RWPE2 (cell line): ENCODE results near the gene TLR1.

ENCODE experiments used
- ATAC-seq: fragments of 200-7000 bp; cut with Tn5 transposase; 3 replicates; pipeline ENCODE4 v1.9.1; 2021; ENCODE audit warnings: low read depth
- DNase-seq: peaks from one replicate; pipeline ENCODE4 v3.0.0-alpha.2; 2020; ENCODE audit warnings: low spot score
- H3K27ac ChIP-seq: fragments of 450-650 bp; 2 replicates; pipeline ENCODE4 v1.5.1; 2017; ENCODE audit warnings: mild to moderate bottlenecking; ENCODE audit not compliant: poor library complexity, severe bottlenecking
- H3K27me3 ChIP-seq: fragments of 250-450 bp; sonication (Bioruptor Pico); 2 replicates; pipeline ENCODE4 v1.5.1; 2021; ENCODE audit warnings: mild to moderate bottlenecking, moderate library complexity; ENCODE audit not compliant: insufficient read depth, poor library complexity, severe bottlenecking
- H3K36me3 ChIP-seq: fragments of 250-450 bp; sonication (Bioruptor Pico); 2 replicates; pipeline ENCODE4 v1.5.1; 2020; ENCODE audit warnings: low read depth, mild to moderate bottlenecking, moderate library complexity
- H3K4me1 ChIP-seq: fragments of 250-450 bp; sonication (Bioruptor Pico); 2 replicates; pipeline ENCODE4 v1.5.1; 2021; ENCODE audit warnings: mild to moderate bottlenecking, moderate library complexity; ENCODE audit not compliant: insufficient read depth, poor library complexity, severe bottlenecking
- H3K4me3 ChIP-seq: fragments of 250-450 bp; sonication (Bioruptor Pico); 2 replicates; pipeline ENCODE4 v1.5.1; 2021; ENCODE audit warnings: mild to moderate bottlenecking, moderate library complexity; ENCODE audit not compliant: severe bottlenecking
- H3K9me3 ChIP-seq: fragments of 250-450 bp; sonication (Bioruptor Pico); 2 replicates; pipeline ENCODE4 v1.5.1; 2021; ENCODE audit warnings: mild to moderate bottlenecking, moderate library complexity; ENCODE audit not compliant: severe bottlenecking
- CTCF ChIP-seq: fragments of 450-650 bp; IDR thresholded peaks from one replicate; pipeline ENCODE4 v1.5.1; 2017; ENCODE audit warnings: mild to moderate bottlenecking, moderate library complexity; ENCODE audit not compliant: poor library complexity, severe bottlenecking

Gene TLR1

DNA sequence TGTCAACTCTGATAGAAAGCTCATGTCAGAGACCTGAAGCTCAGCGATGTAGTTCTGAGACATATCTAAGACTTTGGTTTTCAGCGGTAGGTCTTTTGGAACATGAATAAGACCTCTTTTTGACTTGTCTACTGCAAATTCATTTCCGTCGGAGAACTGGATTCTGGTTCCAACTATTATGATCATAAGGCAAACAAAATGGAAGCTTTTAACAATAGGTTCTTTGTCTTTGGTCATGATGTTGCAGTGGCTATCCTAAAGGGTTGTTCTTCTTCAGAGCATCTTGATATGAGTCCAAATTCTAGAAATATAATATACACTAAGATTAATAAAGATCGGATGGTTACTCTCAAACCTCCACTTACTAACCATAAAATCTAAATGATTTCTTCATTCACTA, 24.6 kb upstream of the TLR1 start:
- Histone ChIP-seq H3K27ac (no peak overlapping the region), H3K27me3 (no peaks in the 10 kb centered on the region), H3K4me1 (no peaks in the 10 kb centered on the region), H3K4me3 (no peak overlapping the region), H3K36me3 (no peaks in the 10 kb centered on the region), H3K9me3 (peaks cover under 1% of the 10 kb centered on the region)
- TF ChIP-seq CTCF: no peak
- DNase-seq (no peak), ATAC-seq (no peak)

DNA sequence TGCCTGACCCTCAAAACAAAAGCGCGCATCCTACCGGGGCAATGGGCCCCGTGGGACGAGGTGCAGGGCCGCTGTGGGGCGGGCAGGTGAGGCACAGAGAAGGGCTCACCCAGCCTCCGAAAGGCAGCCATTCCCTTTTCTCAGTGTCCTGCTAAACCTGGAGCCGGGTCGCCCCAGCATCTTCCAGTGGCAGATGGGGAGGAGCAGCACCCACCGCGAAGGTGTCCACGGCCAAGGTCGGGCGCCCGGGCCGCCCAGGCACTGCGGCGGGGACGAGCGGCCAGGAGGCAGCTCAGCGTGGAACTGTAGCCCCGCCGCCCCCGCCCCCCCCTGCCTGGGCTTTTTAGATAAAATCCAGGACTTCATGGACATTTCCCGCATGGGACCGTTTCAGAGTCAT, 19.2 kb upstream of the TLR1 start:
- no peak for TF ChIP-seq CTCF
- H3K36me3 ChIP-seq: no peaks in the 10 kb centered on the region
- ATAC-seq (no peak), DNase-seq (no peak)
- H3K27ac ChIP-seq: no peak overlapping the region
- H3K9me3 ChIP-seq: no peaks in the 10 kb centered on the region
- H3K4me1 ChIP-seq: no peaks in the 10 kb centered on the region
- no peaks in the 10 kb centered on the region for H3K27me3 ChIP-seq
- H3K4me3 ChIP-seq: no peak overlapping the region

GRCh38 chr4:38822748-38823303, 18.2 kb upstream of the TLR1 start:
- Histone ChIP-seq H3K27ac (no peak overlapping the region), H3K27me3 (no peaks in the 10 kb centered on the region), H3K36me3 (no peaks in the 10 kb centered on the region), H3K9me3 (no peaks in the 10 kb centered on the region), H3K4me3 (no peak overlapping the region), H3K4me1 (no peaks in the 10 kb centered on the region)
- no peak for TF ChIP-seq CTCF
- no peak for ATAC-seq
- DNase-seq: no peak

GRCh38 chr4:38821739-38822138, 17.1 kb upstream of the TLR1 start:
- Histone ChIP-seq H3K27me3 (no peaks in the 10 kb centered on the region), H3K36me3 (no peaks in the 10 kb centered on the region), H3K4me1 (no peaks in the 10 kb centered on the region), H3K4me3 (no peak overlapping the region), H3K9me3 (no peaks in the 10 kb centered on the region), H3K27ac (no peak overlapping the region)
- ATAC-seq: no peak
- TF ChIP-seq CTCF: no peak
- no peak for DNase-seq

GRCh38 chr4:38820329-38821061, 15.9 kb upstream of the TLR1 start:
- Histone ChIP-seq H3K4me1 (no peaks in the 10 kb centered on the region), H3K27me3 (no peaks in the 10 kb centered on the region), H3K4me3 (no peak overlapping the region), H3K36me3 (no peaks in the 10 kb centered on the region), H3K9me3 (no peaks in the 10 kb centered on the region), H3K27ac (no peak overlapping the region)
- ATAC-seq: no peak
- no peak for DNase-seq
- no peak for TF ChIP-seq CTCF
